Stimulated activated naive CD8-positive, alpha-beta T cell treated with anti-CD3 and anti-CD28 coated beads, Interleukin-15, amount 100 ng/mL, for 72 hours (primary cell): ENCODE data around the gene CCDC188.

Experiments used
- ATAC-seq: fragments of 150-1000 bp; cut with Tn5 transposase; 2 replicates; pipeline ENCODE4 v1.10.0; 2021; ENCODE audit warnings: mild to moderate bottlenecking, moderate library complexity
- DNase-seq, 2 donors: peaks; one replicate each; pipeline ENCODE4 v3.0.0; 2021 to 2022
- H3K27ac Mint-ChIP-seq, 2 donors: one replicate each; pipeline ENCODE4 v1.8.0; 2022; ENCODE audit warnings: mild to moderate bottlenecking in 2 of 2, mixed read lengths in 2 of 2, moderate library complexity in 2 of 2
- H3K27me3 Mint-ChIP-seq: one replicate; pipeline ENCODE4 v1.8.0; 2022; ENCODE audit warnings: mixed read lengths
- H3K4me1 Mint-ChIP-seq: one replicate; pipeline ENCODE4 v1.8.0; 2022; ENCODE audit warnings: mild to moderate bottlenecking, mixed read lengths
- H3K4me3 Mint-ChIP-seq, 2 donors: one replicate each; pipeline ENCODE4 v1.8.0; 2022; ENCODE audit warnings: mild to moderate bottlenecking in 2 of 2, mixed read lengths in 2 of 2, moderate library complexity in 1 of 2
- H3K9me3 Mint-ChIP-seq, 2 donors: one replicate each; pipeline ENCODE4 v1.8.0; 2022; ENCODE audit warnings: mixed read lengths in 2 of 2

CCDC188 gene

DNA sequence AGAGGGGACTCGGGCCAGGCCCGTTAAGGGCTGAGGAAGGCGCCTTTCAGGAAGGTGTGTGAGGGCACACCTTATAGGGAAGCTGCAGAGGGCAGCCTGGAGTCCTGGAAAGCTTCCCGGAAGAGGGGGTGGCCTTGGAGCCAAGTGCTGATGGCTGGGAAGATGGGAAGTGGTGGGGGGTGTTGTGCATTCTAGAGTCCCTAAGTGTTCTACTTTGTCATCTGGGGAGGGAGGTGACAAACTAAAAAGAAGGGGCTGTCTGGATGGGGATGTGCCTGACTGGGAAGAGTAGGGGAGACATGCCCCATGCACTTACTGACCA, 12.5 kb downstream of the CCDC188 start:
- Mint-ChIP-seq H3K4me3 (no peak overlapping the region), H3K27ac (no peak overlapping the region), H3K9me3 (no peaks in the 10 kb centered on the region), H3K4me1 (peaks cover 58% of the 10 kb centered on the region), H3K27me3 (no peaks in the 10 kb centered on the region)
- DNase-seq (no peak), ATAC-seq (no peak)

- Mint-ChIP-seq H3K9me3 (no peaks in the 10 kb centered on the region), H3K4me1 (peaks cover 64% of the 10 kb centered on the region), H3K4me3 (no peak overlapping the region), H3K27ac (peak overlapping the region; percentile 47 to 92), H3K27me3 (no peaks in the 10 kb centered on the region)
- ATAC-seq (no peak), DNase-seq (no peak)
These were observed 13.0 kb downstream of the CCDC188 start for GRCh38 chr22:20137671-20138416.

- ATAC-seq (no peak), DNase-seq (no peak)
- Mint-ChIP-seq H3K27me3 (no peaks in the 10 kb centered on the region), H3K9me3 (no peaks in the 10 kb centered on the region), H3K27ac (peak overlapping the region; percentile 16 to 19), H3K4me1 (peaks cover 70% of the 10 kb centered on the region), H3K4me3 (no peak overlapping the region)
These were observed 13.7 kb downstream of the CCDC188 start for GRCh38 chr22:20137113-20137512.

DNA sequence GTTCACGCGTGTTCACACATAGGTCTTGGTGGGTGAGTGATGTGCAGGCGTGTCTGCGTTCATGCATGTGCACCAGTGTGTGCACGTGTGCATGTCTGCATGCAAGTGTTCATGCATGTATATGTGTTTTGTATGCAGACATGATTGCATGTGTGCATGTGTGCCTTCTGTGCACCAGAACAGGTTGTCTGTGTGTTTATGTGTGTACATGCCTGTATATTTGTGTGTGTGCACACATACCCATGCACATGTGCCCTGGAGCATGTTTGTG, 14.3 kb downstream of the CCDC188 start:
- Mint-ChIP-seq H3K9me3 (no peaks in the 10 kb centered on the region), H3K27ac (no peak overlapping the region), H3K27me3 (no peaks in the 10 kb centered on the region), H3K4me1 (peaks cover 70% of the 10 kb centered on the region), H3K4me3 (no peak overlapping the region)
- DNase-seq (no peak), ATAC-seq (no peak)

DNA sequence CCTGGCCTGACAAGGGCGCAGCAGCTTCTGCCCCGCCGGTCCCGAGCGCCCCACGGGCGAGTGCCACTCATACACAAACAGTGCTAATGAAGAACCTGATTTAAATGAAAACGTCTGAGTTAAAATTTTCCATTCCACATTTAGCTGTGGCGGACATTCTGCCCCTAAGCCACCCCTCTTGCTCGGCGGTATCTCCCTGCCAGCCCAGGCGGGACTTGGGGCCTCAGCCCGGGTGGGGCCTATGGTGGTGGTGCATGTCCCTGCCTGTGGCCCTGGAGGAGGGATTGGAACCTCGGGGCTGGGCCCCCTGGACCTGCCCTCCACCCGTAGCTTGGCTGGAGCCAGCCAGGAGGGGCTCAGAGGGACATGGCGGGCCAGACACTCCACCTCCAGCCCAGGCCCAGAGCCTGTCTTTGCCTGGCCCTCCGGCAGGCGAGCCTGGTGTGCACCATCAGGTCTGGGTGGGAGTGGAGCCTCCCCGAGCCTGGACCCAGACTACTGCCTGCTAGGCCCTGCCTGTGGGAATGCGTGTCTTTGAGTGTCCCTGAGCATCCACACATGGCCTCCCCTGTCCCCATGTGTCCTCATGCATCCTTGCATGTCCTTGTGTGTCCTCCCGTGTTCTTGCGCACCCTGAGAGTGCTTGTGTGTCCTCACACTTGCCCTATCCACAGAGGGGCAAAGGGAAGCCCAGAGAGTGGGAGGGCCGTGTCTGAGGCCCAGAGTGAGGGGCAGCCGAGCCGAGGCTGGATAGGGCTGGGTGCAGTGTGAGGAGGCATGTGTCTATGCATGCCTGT, 14.9 kb downstream of the CCDC188 start:
- ATAC-seq, result no peak
- Mint-ChIP-seq H3K4me3 (no peak overlapping the region), H3K27me3 (no peaks in the 10 kb centered on the region), H3K9me3 (no peaks in the 10 kb centered on the region), H3K4me1 (peaks cover 70% of the 10 kb centered on the region), H3K27ac (no peak overlapping the region)
- DNase-seq, result no peak

GRCh38 chr22:20135265-20135664, 15.6 kb downstream of the CCDC188 start:
- Mint-ChIP-seq H3K4me3 (no peak overlapping the region), H3K27ac (no peak overlapping the region), H3K27me3 (no peaks in the 10 kb centered on the region), H3K9me3 (no peaks in the 10 kb centered on the region), H3K4me1 (peaks cover 77% of the 10 kb centered on the region)
- DNase-seq (no peak), ATAC-seq (no peak)

DNA sequence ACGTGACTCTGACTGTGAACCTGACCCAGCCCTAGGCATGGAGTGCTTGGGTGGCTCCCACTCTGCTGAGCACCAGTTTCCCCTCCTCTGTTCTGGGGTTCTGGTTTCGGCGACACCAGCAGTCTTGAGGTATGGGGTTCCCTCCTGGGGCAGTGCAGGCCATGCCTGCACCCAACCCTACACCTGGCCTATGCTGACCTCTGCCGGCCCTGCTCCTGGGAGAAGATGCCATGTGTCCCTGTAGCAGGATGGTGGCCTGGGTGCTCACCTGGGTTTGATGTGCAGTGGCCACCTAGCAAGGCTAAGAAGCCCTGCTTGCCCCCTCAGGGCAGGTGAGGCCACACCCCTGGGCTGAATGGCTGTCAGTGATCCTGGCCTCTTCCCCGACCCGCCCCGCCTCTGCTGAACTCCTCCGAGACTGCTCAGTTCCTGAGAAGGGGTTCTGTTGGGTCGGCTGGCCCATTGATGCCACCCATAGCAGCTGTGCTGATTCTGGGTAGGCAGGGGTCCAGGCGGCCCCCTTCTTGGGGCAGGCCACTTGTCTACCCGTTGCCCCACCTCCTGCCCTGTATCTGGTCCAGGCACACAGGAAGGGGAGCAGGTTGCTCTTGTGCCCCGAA, 16.8 kb downstream of the CCDC188 start:
- Mint-ChIP-seq H3K4me3 (peak overlapping the region in 1 of 2 donors; percentile 72), H3K27ac (peak overlapping the region in 1 of 2 donors; percentile 19), H3K9me3 (no peaks in the 10 kb centered on the region), H3K4me1 (peaks cover 79% of the 10 kb centered on the region), H3K27me3 (no peaks in the 10 kb centered on the region)
- ATAC-seq, result no peak
- no peak for DNase-seq

GRCh38 chr22:20132686-20133246, 18.1 kb downstream of the CCDC188 start:
- DNase-seq (no peak), ATAC-seq (no peak)
- H3K9me3 Mint-ChIP-seq, result no peaks in the 10 kb centered on the region
- H3K27ac Mint-ChIP-seq, result peak overlapping the region in 1 of 2 donors; percentile 76
- H3K27me3 Mint-ChIP-seq, result no peaks in the 10 kb centered on the region
- peak overlapping the region; percentile 66 to 83 for H3K4me3 Mint-ChIP-seq
- H3K4me1 Mint-ChIP-seq, result peaks cover 84% of the 10 kb centered on the region

- Mint-ChIP-seq H3K4me3 (peak overlapping the region; percentile 66 to 83), H3K4me1 (peaks cover 83% of the 10 kb centered on the region), H3K27ac (peak overlapping the region in 1 of 2 donors; percentile 27), H3K9me3 (no peaks in the 10 kb centered on the region), H3K27me3 (no peaks in the 10 kb centered on the region)
- peak; percentile 18 for ATAC-seq
- peak in 1 of 2 donors; percentile 23 for DNase-seq
These were observed 18.8 kb downstream of the CCDC188 start for GRCh38 chr22:20131859-20132685.

DNA sequence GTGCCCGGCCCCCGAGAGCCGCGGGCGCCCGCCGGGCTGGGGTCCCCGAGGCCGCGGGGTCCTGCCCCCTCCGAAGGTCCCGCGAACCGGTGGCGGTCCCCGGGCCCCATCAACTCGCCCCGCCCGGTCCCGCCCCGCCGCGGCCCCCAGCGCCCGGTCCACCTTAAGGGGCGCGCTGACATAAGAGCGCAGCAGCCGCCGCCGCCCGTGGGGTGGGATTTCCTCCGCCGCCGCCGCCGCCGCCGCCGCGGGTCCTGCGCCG, 19.3 kb downstream of the CCDC188 start, which contains the start of gene ZDHHC8:
ZDHHC8 (plus strand) TSS at position 208 of the 262 bp plus-strand sequence. CDS start 144 bp downstream, outside the sequence.
- Mint-ChIP-seq H3K4me1 (peaks cover 78% of the 10 kb centered on the region), H3K27me3 (no peaks in the 10 kb centered on the region), H3K4me3 (peak within 1 kb of the TSS; percentile 66 to 83), H3K27ac (peak within 1 kb of the TSS in 1 of 2 donors; percentile 48), H3K9me3 (no peaks in the 10 kb centered on the region)
- peak; percentile 56 for ATAC-seq
- no peak for DNase-seq

DNA sequence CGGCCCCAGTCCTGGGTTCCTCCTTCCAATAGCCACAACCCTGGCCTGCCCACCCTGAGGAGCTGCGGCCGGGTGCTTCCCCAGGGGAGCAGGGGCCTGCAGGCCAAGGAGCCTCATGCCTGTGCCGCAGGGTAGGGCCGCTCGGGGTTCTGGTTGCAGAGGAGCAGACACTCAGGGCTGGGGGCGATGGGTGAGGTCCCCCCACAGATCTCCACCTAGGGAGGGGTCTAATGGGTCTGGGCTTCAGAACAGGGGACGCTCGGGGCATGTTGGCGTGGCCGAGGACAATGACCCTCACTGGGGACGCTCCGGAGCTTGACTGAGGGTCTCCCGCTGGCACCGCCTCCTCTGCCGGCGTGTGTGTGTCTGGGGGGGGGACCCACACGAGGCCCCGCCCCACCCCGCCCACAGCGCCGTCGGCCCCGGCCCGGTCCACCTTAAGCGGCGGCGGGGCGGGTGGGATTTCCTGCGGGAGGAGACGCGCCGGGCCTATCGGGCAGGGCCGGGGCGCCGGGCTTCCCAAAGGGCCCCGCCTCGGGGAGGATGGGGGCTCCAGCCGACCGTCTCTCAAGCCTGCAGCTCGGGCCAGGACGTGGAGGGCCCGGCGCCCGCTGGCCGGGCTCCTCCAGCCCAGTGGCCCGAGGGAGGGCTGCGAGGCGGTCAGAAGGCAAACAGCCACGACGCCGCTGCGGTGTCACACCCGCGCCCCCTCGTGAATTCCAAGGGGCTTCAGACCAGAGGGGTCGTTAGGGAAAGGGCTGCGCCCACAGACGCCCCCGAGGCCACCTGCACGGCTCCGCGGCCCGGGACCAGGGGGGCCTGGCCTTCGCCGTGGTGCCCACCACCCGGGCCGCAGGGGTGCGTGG, 19.9 kb downstream of the CCDC188 start:
- Mint-ChIP-seq H3K4me3 (peak overlapping the region; percentile 64 to 73), H3K27ac (peak overlapping the region in 1 of 2 donors; percentile 48), H3K27me3 (no peaks in the 10 kb centered on the region), H3K4me1 (peaks cover 72% of the 10 kb centered on the region), H3K9me3 (no peaks in the 10 kb centered on the region)
- peak; percentile 60 for ATAC-seq
- peak; percentile 54 to 59 for DNase-seq

- H3K27ac Mint-ChIP-seq, result no peak overlapping the region
- ATAC-seq, result no peak
These were observed 20.5 kb downstream of the CCDC188 start for GRCh38 chr22:20130319-20130718.

DNA sequence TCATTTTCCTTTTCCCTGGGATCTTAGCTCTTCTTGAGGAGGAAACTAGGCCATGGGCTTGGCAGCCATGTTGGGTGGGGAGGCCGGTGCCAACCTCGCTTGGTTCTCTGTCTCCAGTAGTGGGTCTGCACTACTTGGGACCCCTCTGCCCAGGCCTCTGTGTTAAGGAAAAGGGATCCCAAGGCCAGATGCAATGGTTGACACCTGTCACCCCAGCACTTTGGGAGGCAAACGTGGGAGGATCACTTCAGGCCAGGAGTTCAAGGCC, 21.2 kb downstream of the CCDC188 start:
- H3K4me3 Mint-ChIP-seq, result no peak overlapping the region
- no peak overlapping the region for H3K27ac Mint-ChIP-seq
- no peak for ATAC-seq
- H3K4me1 Mint-ChIP-seq, result peaks cover 62% of the 10 kb centered on the region
- DNase-seq, result no peak
- no peaks in the 10 kb centered on the region for H3K27me3 Mint-ChIP-seq
- no peaks in the 10 kb centered on the region for H3K9me3 Mint-ChIP-seq

More at GRCh38 chr22:20130319-20130718, 20.5 kb downstream of the CCDC188 start:
- H3K4me1 Mint-ChIP-seq, result peaks cover 69% of the 10 kb centered on the region
- no peak for DNase-seq
- no peaks in the 10 kb centered on the region for H3K27me3 Mint-ChIP-seq
- H3K9me3 Mint-ChIP-seq, result no peaks in the 10 kb centered on the region
- peak overlapping the region; percentile 64 to 73 for H3K4me3 Mint-ChIP-seq

GRCh38 chr22:20128902-20129746, 21.7 kb downstream of the CCDC188 start:
- DNase-seq, result peak; percentile 42 to 60
- H3K9me3 Mint-ChIP-seq, result no peaks in the 10 kb centered on the region
- no peaks in the 10 kb centered on the region for H3K27me3 Mint-ChIP-seq
- H3K4me1 Mint-ChIP-seq, result peaks cover 58% of the 10 kb centered on the region
- peak overlapping the region in 1 of 2 donors; percentile 34 for H3K4me3 Mint-ChIP-seq
- peak; percentile 58 for ATAC-seq
- H3K27ac Mint-ChIP-seq, result peak overlapping the region in 1 of 2 donors; percentile 65
